CD4-positive, alpha-beta memory T cell (primary cell): ENCODE results near the gene BBLN. TPM values are rescaled to one million over a fixed set of nuclear protein-coding genes. Genes with fewer than 3 reads are reported as not detected.

Experiments used
- CTCF ChIA-PET: fragments of 350-600 bp; sonication (Branson Sonifier 250); formaldehyde crosslinking; loops from one replicate; lab custom pipeline; 2021; ENCODE audit warnings: inconsistent platforms; ENCODE audit not compliant: partially characterized antibody; lab: Charles Lee
- POLR2A ChIA-PET: fragments of 350-600 bp; sonication (Branson Sonifier 250); formaldehyde crosslinking; loops from one replicate; lab custom pipeline; 2021; ENCODE audit not compliant: partially characterized antibody; lab: Charles Lee
- DNase-seq, 5 donors: peaks; one replicate each; pipeline versions ENCODE4 v3.0.0 to v3.0.0-alpha.2; 2020 to 2022; ENCODE audit warnings: mixed read lengths in 1 of 5
- H3K27ac ChIP-seq: one replicate; pipeline ENCODE4 v1.7.0; 2013; ENCODE audit warnings: low read depth, low read length
- H3K27me3 ChIP-seq: 2 replicates; pipeline ENCODE4 v1.7.0; 2013; ENCODE audit warnings: mild to moderate bottlenecking, low read length, moderate library complexity; ENCODE audit not compliant: insufficient read depth
- H3K36me3 ChIP-seq: 2 replicates; pipeline ENCODE4 v1.7.0; 2013; ENCODE audit warnings: mild to moderate bottlenecking, low read length, moderate library complexity; ENCODE audit not compliant: insufficient read depth
- H3K4me1 ChIP-seq: 2 replicates; pipeline ENCODE4 v1.7.0; 2013; ENCODE audit warnings: mild to moderate bottlenecking, low read length, moderate library complexity; ENCODE audit not compliant: insufficient read depth
- H3K4me3 ChIP-seq, 2 donors: one replicate each; pipeline ENCODE4 v1.7.0; 2013; ENCODE audit warnings: low read length in 2 of 2, mild to moderate bottlenecking in 1 of 2
- H3K9me3 ChIP-seq, 2 donors: one replicate each; pipeline ENCODE4 v1.7.0; 2013; ENCODE audit warnings: low read length in 2 of 2, control low read depth in 1 of 2; ENCODE audit not compliant: control insufficient read depth in 1 of 2
- H3K27ac Mint-ChIP-seq, 7 donors: one replicate each; pipeline ENCODE4 v1.8.0; 2020 to 2021; ENCODE audit warnings: mixed read lengths in 7 of 7, mild to moderate bottlenecking in 6 of 7, inconsistent platforms in 3 of 7, moderate library complexity in 3 of 7
- H3K27me3 Mint-ChIP-seq, 2 donors: one replicate each; pipeline ENCODE4 v1.8.0; 2020 to 2021; ENCODE audit warnings: mixed read lengths in 2 of 2
- H3K36me3 Mint-ChIP-seq, 2 donors: one replicate each; pipeline ENCODE4 v1.8.0; 2020 to 2021; ENCODE audit warnings: mixed read lengths in 2 of 2, inconsistent platforms in 1 of 2, mild to moderate bottlenecking in 1 of 2
- H3K4me1 Mint-ChIP-seq, 4 donors: one replicate each; pipeline ENCODE4 v1.8.0; 2020 to 2021; ENCODE audit warnings: mixed read lengths in 4 of 4, mild to moderate bottlenecking in 1 of 4
- H3K4me3 Mint-ChIP-seq, 8 donors: one replicate each; pipeline ENCODE4 v1.8.0; 2020 to 2021; ENCODE audit warnings: mixed read lengths in 8 of 8, mild to moderate bottlenecking in 7 of 8, moderate library complexity in 6 of 8, inconsistent platforms in 3 of 8
- H3K9me3 Mint-ChIP-seq, 8 donors: one replicate each; pipeline ENCODE4 v1.8.0; 2020 to 2021; ENCODE audit warnings: mixed read lengths in 8 of 8, mild to moderate bottlenecking in 5 of 8, inconsistent platforms in 3 of 8, moderate library complexity in 1 of 8
- intact Hi-C: fragments of 100-400 bp; cut with micrococcal nuclease; formaldehyde crosslinking; loops from one replicate; pipeline ENCODE4 v1.15.1; 2023
- polyA plus RNA-seq, 2 donors: library from polyadenylated mRNA; unstranded; fragments of 300-500 nt; fragmentation: Illumina TruSeq; gene quantifications; one replicate each; pipeline ENCODE4 v1.2.3, GENCODE V29; 2021
- total RNA-seq, 2 experiments: library from RNA; stranded (reverse); gene quantifications; one replicate each; pipeline ENCODE4 v1.2.3, GENCODE V29; 2021

BBLN gene
- total and polyA plus RNA-seq, 4 experiments from 2014 or later, result 47.8 to 136 (median 80.4) TPM

DNA sequence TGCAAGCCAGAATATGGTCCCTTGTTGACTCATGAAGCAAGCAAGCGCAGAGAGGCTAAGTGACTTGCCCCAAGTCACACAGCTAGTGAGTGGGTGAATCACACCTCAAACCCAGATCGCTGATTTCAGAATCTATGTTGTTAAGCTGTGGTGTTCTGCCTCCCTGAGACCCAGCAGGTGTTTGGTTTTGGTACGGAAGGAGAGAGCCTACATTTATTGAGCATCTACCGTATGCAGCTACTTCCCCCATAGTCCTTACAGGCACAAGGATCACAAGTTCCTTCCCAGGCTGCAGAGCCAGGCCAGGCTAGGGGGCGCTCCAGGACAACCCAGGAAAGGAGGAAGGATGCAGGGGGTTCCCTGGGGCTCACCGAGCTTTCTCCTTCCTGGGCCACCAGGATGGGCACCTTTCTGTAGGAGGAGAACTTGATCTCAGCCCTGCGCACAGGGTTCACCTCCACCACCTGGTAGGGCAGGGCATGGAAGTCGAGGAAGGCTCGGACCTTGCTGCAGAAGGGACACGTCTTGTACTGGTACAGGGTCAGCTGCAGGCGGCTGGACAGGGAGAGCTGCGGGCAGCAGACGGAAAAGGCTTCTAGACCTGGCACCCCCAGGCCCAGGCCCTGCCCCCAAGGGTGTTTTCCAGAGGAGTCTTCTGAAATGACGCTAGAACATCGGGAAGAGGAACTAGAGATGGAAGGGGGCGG lies 35.0 kb upstream of the BBLN start:
- H3K27me3 Mint-ChIP-seq, result no peaks in the 10 kb centered on the region
- intact Hi-C loops, result loop anchor here (10.0 kb wide), 1 partner anchor 390 kb away; the partner anchor contains the start of gene TOR2A
- H3K36me3 Mint-ChIP-seq, result peaks cover 0 to 32% of the 10 kb centered on the region in 2 donors
- peaks cover 37% of the 10 kb centered on the region for H3K4me1 ChIP-seq
- ChIA-PET CTCF (interaction anchor here (0.5 to 2.2 kb wide), 10 partner anchors 8 to 183 kb away, joined by 3 to 15 read pairs (median 3); partner anchors contain the start of gene NAIF1), POLR2A (interaction anchor here (1.2 to 1.7 kb wide), 3 partner anchors 9 to 53 kb away, joined by 3 to 7 read pairs (median 4); partner anchors contain the start of gene BBLN)
- H3K27ac ChIP-seq, result no peak overlapping the region
- H3K36me3 ChIP-seq, result peaks cover 12% of the 10 kb centered on the region
- no peak for DNase-seq
- H3K9me3 Mint-ChIP-seq, result peaks cover 0 to 2% (median 0%) of the 10 kb centered on the region in 8 donors
- no peaks in the 10 kb centered on the region for H3K9me3 ChIP-seq
- H3K4me3 Mint-ChIP-seq, result peak overlapping the region; percentile 26 to 87 (median 74)
- peaks cover 24 to 43% (median 33%) of the 10 kb centered on the region in 4 donors for H3K4me1 Mint-ChIP-seq
- H3K4me3 ChIP-seq, result no peak overlapping the region
- peak overlapping the region; percentile 36 to 90 (median 57) for H3K27ac Mint-ChIP-seq
- no peaks in the 10 kb centered on the region for H3K27me3 ChIP-seq

GRCh38 chr9:128125580-128126354 lies 34.3 kb upstream of the BBLN start:
- peaks cover 37% of the 10 kb centered on the region for H3K4me1 ChIP-seq
- no peak overlapping the region for H3K4me3 ChIP-seq
- Mint-ChIP-seq H3K36me3 (peaks cover 0 to 32% of the 10 kb centered on the region in 2 donors), H3K27ac (peak overlapping the region; percentile 64 to 85 (median 81)), H3K27me3 (no peaks in the 10 kb centered on the region), H3K9me3 (peaks cover 0 to 2% (median 0%) of the 10 kb centered on the region in 8 donors), H3K4me1 (peaks cover 24 to 46% (median 33%) of the 10 kb centered on the region in 4 donors), H3K4me3 (peak overlapping the region; percentile 83 to 99 (median 86))
- ChIA-PET CTCF (interaction anchor here (0.5 to 2.2 kb wide), 6 partner anchors 9 to 136 kb away, joined by 3 to 15 read pairs (median 3); partner anchors contain the start of gene NAIF1), POLR2A (interaction anchor here (1.4 to 1.7 kb wide), 2 partner anchors 9 to 34 kb away, joined by 4 to 7 read pairs; partner anchors contain the start of gene BBLN)
- DNase-seq, result no peak
- H3K36me3 ChIP-seq, result peaks cover 12% of the 10 kb centered on the region
- H3K27ac ChIP-seq, result no peak overlapping the region
- no peaks in the 10 kb centered on the region for H3K27me3 ChIP-seq
- intact Hi-C loops, result loop anchor here (10.0 kb wide), 1 partner anchor 391 kb away; the partner anchor contains the start of gene TOR2A
- H3K9me3 ChIP-seq, result no peaks in the 10 kb centered on the region

- peaks cover 0 to 23% of the 10 kb centered on the region in 2 donors for H3K36me3 Mint-ChIP-seq
- Histone ChIP-seq H3K4me1 (peaks cover 37% of the 10 kb centered on the region), H3K27me3 (no peaks in the 10 kb centered on the region), H3K27ac (peak within 1 kb of the TSS; percentile 81), H3K9me3 (no peaks in the 10 kb centered on the region), H3K4me3 (peak within 1 kb of the TSS; percentile 86 to 95), H3K36me3 (peaks cover 12% of the 10 kb centered on the region)
- peaks cover 24 to 46% (median 33%) of the 10 kb centered on the region in 4 donors for H3K4me1 Mint-ChIP-seq
- H3K4me3 Mint-ChIP-seq, result peak within 1 kb of the TSS; percentile 96 to 100 (median 99)
- POLR2A ChIA-PET, result interaction anchor here (0.8 to 2.5 kb wide), 12 partner anchors 8 to 348 kb away, joined by 3 to 21 read pairs (median 5); partner anchors contain the start of genes BBLN, GOLGA2, NAIF1 and SLC25A25
- peak within 1 kb of the TSS; percentile 98 to 100 (median 99) for H3K27ac Mint-ChIP-seq
- peaks cover 0 to 2% (median 0%) of the 10 kb centered on the region in 8 donors for H3K9me3 Mint-ChIP-seq
- peak; percentile 82 to 87 (median 84) for DNase-seq
- intact Hi-C loops, result loop anchor here (10.0 kb wide), 1 partner anchor 393 kb away; the partner anchor contains the start of gene TOR2A
- peaks cover 0 to under 1% of the 10 kb centered on the region in 2 donors for H3K27me3 Mint-ChIP-seq
- CTCF ChIA-PET, result interaction anchor here (1.5 to 2.2 kb wide), 3 partner anchors 10 to 30 kb away, joined by 4 to 10 read pairs (median 6); no protein-coding TSS in a partner anchor
These were observed 32.5 kb upstream of the BBLN start, which contains the start of gene PTGES2 for GRCh38 chr9:128127568-128127989. PTGES2 (minus strand) TSS chr9:128127729; CDS start chr9:128127717, 12 bp downstream.

DNA sequence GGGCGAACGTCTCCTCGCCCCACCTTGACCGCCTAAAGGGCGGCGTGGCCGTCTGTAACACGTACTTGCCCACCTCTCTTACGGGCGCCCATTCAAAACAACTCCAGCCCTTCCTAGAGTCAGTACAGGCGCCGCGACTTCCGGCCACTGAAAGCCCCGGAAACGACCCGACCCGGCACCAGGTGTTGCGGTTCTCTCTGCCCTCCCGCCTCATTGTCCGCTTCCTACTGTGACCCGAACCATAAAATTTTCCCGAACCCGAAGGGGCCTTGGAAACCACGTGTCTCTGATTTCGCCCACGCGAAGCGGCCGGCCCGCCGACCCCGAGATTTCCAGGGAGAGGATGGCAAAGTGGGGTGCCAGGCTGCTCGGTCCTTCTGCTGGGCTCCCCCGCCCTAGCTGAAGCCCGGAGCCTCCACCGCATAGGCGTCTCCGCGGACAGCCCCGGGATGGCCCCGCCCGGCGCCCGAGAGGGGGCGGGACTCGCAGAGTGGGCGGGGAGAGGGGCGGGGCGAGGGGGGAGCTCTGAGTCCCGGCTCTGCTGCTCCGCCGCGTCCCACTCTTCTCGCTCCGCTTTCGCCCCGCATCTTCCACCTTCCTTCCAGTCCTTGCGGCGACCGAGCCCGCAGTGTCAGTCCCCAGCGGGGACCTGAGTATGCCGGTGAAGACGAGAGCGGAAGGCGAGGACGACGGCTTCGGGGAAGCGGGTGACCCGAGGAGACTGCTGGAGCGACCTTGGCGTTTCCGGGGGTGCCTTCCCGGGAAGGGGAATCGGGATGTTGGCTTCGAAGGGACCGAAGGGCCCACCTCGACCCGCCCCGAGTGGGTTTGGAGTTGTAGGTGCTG lies 31.9 kb upstream of the BBLN start:
- Mint-ChIP-seq H3K36me3 (peaks cover 0 to 20% of the 10 kb centered on the region in 2 donors), H3K27ac (peak overlapping the region; percentile 98 to 100 (median 99)), H3K9me3 (peaks cover 0 to 2% (median 0%) of the 10 kb centered on the region in 8 donors), H3K4me3 (peak overlapping the region; percentile 96 to 100 (median 99)), H3K27me3 (peaks cover 0 to 2% of the 10 kb centered on the region in 2 donors), H3K4me1 (peaks cover 24 to 46% (median 33%) of the 10 kb centered on the region in 4 donors)
- Histone ChIP-seq H3K4me1 (peaks cover 37% of the 10 kb centered on the region), H3K4me3 (peak overlapping the region; percentile 86 to 95), H3K27me3 (no peaks in the 10 kb centered on the region), H3K27ac (peak overlapping the region; percentile 81), H3K36me3 (peaks cover 12% of the 10 kb centered on the region), H3K9me3 (no peaks in the 10 kb centered on the region)
- ChIA-PET CTCF (interaction anchor here (0.6 to 2.2 kb wide), 8 partner anchors 10 to 665 kb away, joined by 3 to 10 read pairs (median 6); no protein-coding TSS in a partner anchor), POLR2A (interaction anchor here (0.6 to 2.5 kb wide), 15 partner anchors 8 to 520 kb away, joined by 3 to 21 read pairs (median 5); partner anchors contain the start of genes BBLN, GOLGA2, NAIF1 and SLC25A25)
- intact Hi-C loops, result loop anchor here (1.0 to 10.0 kb wide), 7 partner anchors 11 to 393 kb away; partner anchors contain the start of genes BBLN, CIZ1, COQ4 and NAIF1
- peak; percentile 90 to 94 (median 93) for DNase-seq

GRCh38 chr9:128128836-128129590 lies 31.1 kb upstream of the BBLN start:
- peak in 1 of 5 donors; percentile 11 for DNase-seq
- Histone ChIP-seq H3K36me3 (peaks cover 6% of the 10 kb centered on the region), H3K27ac (peak overlapping the region; percentile 81), H3K9me3 (no peaks in the 10 kb centered on the region), H3K27me3 (no peaks in the 10 kb centered on the region), H3K4me1 (peaks cover 37% of the 10 kb centered on the region), H3K4me3 (peak overlapping the region; percentile 86 to 95)
- CTCF ChIA-PET, result interaction anchor here (0.6 to 2.2 kb wide), 9 partner anchors 11 to 666 kb away, joined by 3 to 10 read pairs (median 6); no protein-coding TSS in a partner anchor
- POLR2A ChIA-PET, result interaction anchor here (0.6 to 2.5 kb wide), 12 partner anchors 9 to 521 kb away, joined by 3 to 21 read pairs (median 6); partner anchors contain the start of genes BBLN, GOLGA2, NAIF1 and SLC25A25
- Mint-ChIP-seq H3K9me3 (peaks cover 0 to 2% (median 0%) of the 10 kb centered on the region in 8 donors), H3K27ac (peak overlapping the region; percentile 74 to 100 (median 95)), H3K4me1 (peaks cover 24 to 46% (median 33%) of the 10 kb centered on the region in 4 donors), H3K4me3 (peak overlapping the region; percentile 96 to 100 (median 99)), H3K27me3 (peaks cover 0 to 2% of the 10 kb centered on the region in 2 donors), H3K36me3 (peaks cover 0 to 15% of the 10 kb centered on the region in 2 donors)
- intact Hi-C loops, result loop anchor here (1.0 to 10.0 kb wide), 7 partner anchors 12 to 394 kb away; partner anchors contain the start of genes BBLN, CIZ1, COQ4 and NAIF1
